Mesenchymal stem cell (in vitro differentiated cells and primary cell): Measurements from ENCODE around the gene MSI1.

Experiments used
- DNase-seq: peaks from one replicate; pipeline ENCODE4 v3.0.0-alpha.2; 2013
- H2AFZ ChIP-seq: one replicate; pipeline ENCODE4 v1.6.1; 2013; ENCODE audit warnings: low read depth, mild to moderate bottlenecking, control low read depth, inconsistent platforms, low read length, moderate library complexity
- H2AK5ac ChIP-seq: 2 replicates; pipeline ENCODE4 v1.6.1; 2013; ENCODE audit warnings: low read length, moderate library complexity, mild to moderate bottlenecking, inconsistent platforms; ENCODE audit not compliant: severe bottlenecking
- H2BK120ac ChIP-seq: one replicate; pipeline ENCODE4 v1.6.1; 2013; ENCODE audit warnings: low read depth, mild to moderate bottlenecking, inconsistent platforms, low read length, moderate library complexity
- H2BK12ac ChIP-seq, 2 experiments: one replicate each; pipeline ENCODE4 v1.6.1; 2013; ENCODE audit warnings: inconsistent platforms in 2 of 2, low read length in 2 of 2, mild to moderate bottlenecking in 2 of 2, moderate library complexity in 2 of 2, control low read depth in 1 of 2
- H2BK15ac ChIP-seq: one replicate; pipeline ENCODE4 v1.6.1; 2013; ENCODE audit warnings: mild to moderate bottlenecking, low read depth, inconsistent platforms; ENCODE audit not compliant: poor library complexity, severe bottlenecking
- H2BK5ac ChIP-seq: 2 replicates; pipeline ENCODE4 v1.6.1; 2013; ENCODE audit warnings: low read depth, mild to moderate bottlenecking, low read length, control low read depth, inconsistent platforms; ENCODE audit not compliant: poor library complexity, severe bottlenecking
- H3K14ac ChIP-seq, 2 experiments: one replicate each; pipeline ENCODE4 v1.6.1; 2013; ENCODE audit warnings: inconsistent platforms in 2 of 2, low read length in 2 of 2, control low read depth in 1 of 2, mild to moderate bottlenecking in 1 of 2, moderate library complexity in 1 of 2
- H3K18ac ChIP-seq, 2 experiments: one replicate each; pipeline ENCODE4 v1.6.1; 2013; ENCODE audit warnings: inconsistent platforms in 2 of 2, low read length in 2 of 2, control low read depth in 1 of 2, low read depth in 1 of 2, mild to moderate bottlenecking in 1 of 2
- H3K23ac ChIP-seq, 2 experiments: one replicate each; pipeline ENCODE4 v1.6.1; 2013; ENCODE audit warnings: inconsistent platforms in 2 of 2, low read length in 2 of 2, mild to moderate bottlenecking in 2 of 2, moderate library complexity in 2 of 2, control low read depth in 1 of 2
- H3K27ac ChIP-seq: 2 replicates; pipeline ENCODE4 v1.5.1; 2013; ENCODE audit warnings: mild to moderate bottlenecking, moderate library complexity, low read length, control low read depth, inconsistent platforms; ENCODE audit not compliant: poor library complexity, severe bottlenecking
- H3K27me3 ChIP-seq, 2 experiments: 2 replicates each; pipeline versions ENCODE4 v1.6.1 to v1.7.0; 2013; ENCODE audit warnings: low read length in 2 of 2, mild to moderate bottlenecking in 2 of 2, moderate library complexity in 2 of 2, control low read depth in 1 of 2, inconsistent platforms in 1 of 2; ENCODE audit not compliant: control insufficient read depth in 1 of 2, insufficient read depth in 1 of 2
- H3K36me3 ChIP-seq, 2 experiments: 2 replicates each; pipeline versions ENCODE4 v1.6.1 to v1.7.0; 2013; ENCODE audit warnings: low read length in 2 of 2, control low read depth in 1 of 2, inconsistent platforms in 1 of 2, low read depth in 1 of 2, mild to moderate bottlenecking in 1 of 2; ENCODE audit not compliant: insufficient read depth in 2 of 2, control insufficient read depth in 1 of 2
- H3K4ac ChIP-seq, 2 experiments: one replicate each; pipeline ENCODE4 v1.6.1; 2013; ENCODE audit warnings: inconsistent platforms in 2 of 2, low read length in 2 of 2, mild to moderate bottlenecking in 2 of 2, moderate library complexity in 2 of 2, control low read depth in 1 of 2, low read depth in 1 of 2
- H3K4me1 ChIP-seq: 2 replicates; pipeline ENCODE4 v1.6.1; 2013; ENCODE audit warnings: low read depth, low read length, control low read depth; ENCODE audit not compliant: control insufficient read depth, insufficient read depth
- H3K4me2 ChIP-seq: 2 replicates; pipeline ENCODE4 v1.6.1; 2013; ENCODE audit warnings: low read length, mild to moderate bottlenecking, inconsistent platforms; ENCODE audit not compliant: poor library complexity, severe bottlenecking
- H3K4me3 ChIP-seq, 2 experiments: 2 replicates each; pipeline versions ENCODE4 v1.5.1 to v1.7.0; 2013; ENCODE audit warnings: low read length in 2 of 2, mild to moderate bottlenecking in 2 of 2, control low read depth in 1 of 2, low read depth in 1 of 2; ENCODE audit not compliant: insufficient read depth in 1 of 2
- H3K79me1 ChIP-seq: replicated peaks from 2 replicates; pipeline ENCODE4 v1.6.1; 2013; ENCODE audit warnings: mild to moderate bottlenecking, control low read depth, low read length, inconsistent platforms; ENCODE audit not compliant: poor library complexity, severe bottlenecking
- H3K9ac ChIP-seq: 2 replicates; pipeline ENCODE4 v1.7.0; 2013; ENCODE audit warnings: mild to moderate bottlenecking, low read length, moderate library complexity
- H3K9me3 ChIP-seq: 2 replicates; pipeline ENCODE4 v1.7.0; 2013; ENCODE audit warnings: mild to moderate bottlenecking, low read length; ENCODE audit not compliant: control insufficient read depth
- H4K8ac ChIP-seq: one replicate; pipeline ENCODE4 v1.6.1; 2013; ENCODE audit warnings: inconsistent platforms, mild to moderate bottlenecking, low read length, moderate library complexity
- H4K91ac ChIP-seq: one replicate; pipeline ENCODE4 v1.6.1; 2013; ENCODE audit warnings: mild to moderate bottlenecking, low read length, inconsistent platforms
- WGBS: methylation state at CpG from one replicate; pipeline ENCODE4 v1.1.7; 2013; ENCODE audit warnings: mixed read lengths; 5-methylcytosine and 5-hydroxymethylcytosine counted together

MSI1 gene

DNA sequence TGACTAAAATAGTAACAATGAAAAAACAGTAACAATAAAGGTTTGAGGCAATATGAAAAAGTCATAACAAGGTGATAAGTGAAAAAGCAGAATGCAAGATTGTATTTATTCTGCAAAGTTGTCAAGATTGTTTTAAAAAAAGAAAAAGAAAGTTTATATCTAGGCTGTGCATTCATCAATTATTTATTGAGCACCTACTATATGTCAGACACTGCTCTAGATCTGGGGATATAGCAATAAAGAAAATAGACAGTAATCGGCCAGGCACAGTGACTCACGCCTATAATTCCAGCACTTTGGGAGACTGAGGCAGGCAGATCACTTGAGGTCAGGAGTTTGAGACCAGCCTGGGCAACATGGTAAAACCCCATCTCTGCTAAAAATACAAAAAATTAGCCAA lies 45.2 kb downstream of the MSI1 start:
- Histone ChIP-seq H2BK12ac (no peak overlapping the region), H2BK15ac (no peak overlapping the region), H4K91ac (no peak overlapping the region), H3K14ac (no peak overlapping the region), H3K4me1 (peaks cover 4% of the 10 kb centered on the region), H3K9me3 (no peaks in the 10 kb centered on the region), H3K4me2 (no peak overlapping the region), H2AFZ (no peak overlapping the region), H3K4me3 (no peak overlapping the region), H3K27ac (no peak overlapping the region), H3K79me1 (no peaks in the 10 kb centered on the region), H2BK120ac (no peak overlapping the region), H2BK5ac (no peak overlapping the region), H3K27me3 (peaks cover 0 to 17% of the 10 kb centered on the region in 2 experiments), H3K18ac (no peak overlapping the region), H4K8ac (no peak overlapping the region), H3K36me3 (no peaks in the 10 kb centered on the region), H2AK5ac (no peak overlapping the region), H3K23ac (no peak overlapping the region), H3K9ac (no peak overlapping the region), H3K4ac (no peak overlapping the region)
- WGBS: 92% methylated on average over 2 of the region's 2 CpGs
- DNase-seq: no peak

DNA sequence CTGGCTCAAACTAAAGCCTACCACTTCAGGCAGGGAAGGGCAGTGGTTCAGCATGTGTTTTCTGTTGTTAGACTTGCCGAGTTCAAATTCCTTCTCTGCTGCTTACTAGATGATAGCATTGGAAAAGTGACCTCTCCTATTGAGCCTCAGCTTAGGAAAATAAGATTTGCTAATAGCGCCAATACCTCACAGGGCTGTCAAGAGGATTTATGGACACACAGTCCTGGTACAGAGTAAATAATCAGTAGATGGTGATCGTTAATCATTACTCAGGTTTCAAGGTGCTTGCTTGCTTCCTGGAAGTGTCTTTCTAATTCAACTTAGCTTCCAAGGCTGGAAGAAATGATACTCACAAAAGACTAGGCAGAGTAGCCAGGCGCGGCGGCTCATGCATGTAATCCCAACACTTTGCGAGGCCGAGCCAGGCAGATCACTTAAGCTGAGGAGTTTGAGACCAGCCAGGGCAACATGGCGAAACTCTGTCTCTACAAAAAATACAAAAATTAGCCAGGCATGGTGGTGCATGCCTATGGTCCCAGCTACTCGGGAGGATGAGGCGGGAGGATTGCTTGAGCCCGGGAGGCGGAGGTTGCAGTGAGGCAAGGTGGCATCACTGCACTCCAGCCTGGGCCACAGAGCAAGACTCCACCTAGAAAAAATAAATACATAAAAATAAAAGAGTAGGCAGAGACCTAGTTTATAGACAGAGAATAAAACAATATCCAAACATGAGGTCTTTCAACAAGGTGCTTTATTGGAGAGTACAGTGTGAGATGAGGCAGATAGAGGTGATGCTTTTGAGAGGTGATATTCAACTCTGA lies 47.4 kb downstream of the MSI1 start:
- WGBS: 87% methylated on average over 11 of the region's 13 CpGs
- Histone ChIP-seq H2AK5ac (no peak overlapping the region), H3K23ac (no peak overlapping the region), H2BK5ac (no peak overlapping the region), H2BK12ac (no peak overlapping the region), H3K4ac (no peak overlapping the region), H4K91ac (no peak overlapping the region), H3K79me1 (peaks cover 2% of the 10 kb centered on the region), H3K18ac (no peak overlapping the region), H2BK120ac (no peak overlapping the region), H2BK15ac (no peak overlapping the region), H3K14ac (no peak overlapping the region), H3K9ac (no peak overlapping the region), H3K4me2 (no peak overlapping the region), H3K27me3 (peaks cover 0 to 10% of the 10 kb centered on the region in 2 experiments), H3K27ac (no peak overlapping the region), H3K4me1 (peaks cover 9% of the 10 kb centered on the region), H4K8ac (no peak overlapping the region), H3K9me3 (no peaks in the 10 kb centered on the region), H3K4me3 (no peak overlapping the region), H2AFZ (no peak overlapping the region), H3K36me3 (no peaks in the 10 kb centered on the region)
- DNase-seq: no peak

DNA sequence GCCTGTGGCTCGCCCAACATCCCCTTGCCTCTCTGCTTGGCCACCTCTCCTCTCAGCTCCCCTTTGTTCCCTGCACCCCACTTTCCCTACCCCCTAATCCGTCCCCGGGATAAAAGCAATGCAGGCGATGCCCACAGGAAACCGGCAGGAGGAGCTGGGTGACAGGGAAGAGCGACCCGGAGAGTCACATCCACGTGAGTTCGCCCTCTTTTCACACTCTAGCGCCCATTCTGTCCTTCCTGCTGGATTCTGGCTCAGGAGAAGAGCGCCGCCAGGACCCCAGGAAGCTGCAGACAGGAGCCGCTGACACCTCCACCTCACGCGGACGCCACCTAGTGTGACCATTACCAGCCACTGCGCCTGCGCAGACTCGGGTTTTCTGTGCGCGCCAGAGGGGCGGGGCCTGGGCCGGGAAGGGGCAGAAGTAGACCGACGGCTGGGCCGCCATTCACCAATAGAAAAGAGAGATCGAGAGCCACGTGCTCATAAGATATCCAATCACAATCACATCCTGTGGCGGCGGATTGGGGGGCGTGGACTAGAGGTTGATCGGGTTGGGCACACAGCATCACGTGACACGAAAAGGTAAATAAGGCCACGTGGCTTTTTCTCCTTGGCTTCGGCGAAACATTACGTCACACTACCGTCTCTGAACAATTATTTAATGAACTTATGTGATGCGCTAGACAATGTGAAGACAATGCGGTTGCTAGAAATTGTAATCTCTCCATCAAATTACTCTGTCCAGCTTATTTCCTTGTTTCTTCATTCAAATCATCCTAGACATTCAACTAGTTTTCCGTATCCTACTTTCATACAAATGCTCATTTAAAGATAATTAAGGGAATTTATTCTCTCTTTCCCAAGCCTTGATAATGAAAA lies 51.5 kb downstream of the MSI1 start:
- H3K4me1 ChIP-seq: peaks cover 5% of the 10 kb centered on the region
- H3K27ac ChIP-seq: peak overlapping the region; percentile 66
- peak overlapping the region; percentile 35 for H2AK5ac ChIP-seq
- H3K9me3 ChIP-seq: no peaks in the 10 kb centered on the region
- no peak overlapping the region for H3K14ac ChIP-seq
- no peak overlapping the region for H2BK5ac ChIP-seq
- no peak overlapping the region for H2BK120ac ChIP-seq
- peak overlapping the region; percentile 67 to 87 for H3K18ac ChIP-seq
- H2BK12ac ChIP-seq: no peak overlapping the region
- H2AFZ ChIP-seq: peak overlapping the region; percentile 98
- H4K8ac ChIP-seq: peak overlapping the region; percentile 98
- H3K79me1 ChIP-seq: peaks cover 2% of the 10 kb centered on the region
- under 1% methylated on average over 20 of the region's 42 CpGs for WGBS
- H3K4me3 ChIP-seq: peak overlapping the region; percentile 68 to 87
- H2BK15ac ChIP-seq: peak overlapping the region; percentile 9
- H3K4ac ChIP-seq: peak overlapping the region; percentile 59 to 73
- no peaks in the 10 kb centered on the region for H3K36me3 ChIP-seq
- H3K9ac ChIP-seq: peak overlapping the region; percentile 93
- no peak overlapping the region for H3K23ac ChIP-seq
- DNase-seq: peak; percentile 99
- H3K4me2 ChIP-seq: peak overlapping the region; percentile 94
- peaks cover 0 to 10% of the 10 kb centered on the region in 2 experiments for H3K27me3 ChIP-seq
- H4K91ac ChIP-seq: peak overlapping the region; percentile 70

DNA sequence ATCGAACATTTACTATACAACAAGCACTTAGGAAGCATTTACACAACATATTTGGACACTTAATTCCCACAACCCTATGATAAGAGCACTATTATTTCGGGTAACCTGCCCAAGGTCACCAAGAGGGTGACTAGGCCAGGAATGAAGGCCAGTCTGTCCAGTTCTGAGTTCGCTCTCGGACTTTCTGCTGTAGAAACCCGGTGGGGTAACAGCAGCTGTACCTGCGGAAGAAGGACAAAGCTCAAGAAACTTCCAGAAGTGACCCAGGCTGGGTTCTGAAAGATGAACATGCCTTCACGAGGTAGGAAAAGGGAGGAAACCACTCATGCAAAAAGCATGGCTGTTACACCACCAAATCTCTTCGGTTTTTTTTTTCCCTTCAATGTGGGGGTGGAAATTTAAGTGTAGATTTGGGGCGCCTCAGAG lies 52.2 kb downstream of the MSI1 start:
- Histone ChIP-seq H3K4me3 (peak overlapping the region; percentile 68 to 87), H3K36me3 (no peaks in the 10 kb centered on the region), H4K91ac (no peak overlapping the region), H3K9ac (peak overlapping the region; percentile 93), H3K27me3 (peaks cover 0 to 6% of the 10 kb centered on the region in 2 experiments), H3K23ac (no peak overlapping the region), H2AFZ (peak overlapping the region; percentile 98), H2BK15ac (peak overlapping the region; percentile 63), H3K4me2 (peak overlapping the region; percentile 94), H3K79me1 (peaks cover 2% of the 10 kb centered on the region), H3K4me1 (peaks cover 5% of the 10 kb centered on the region), H3K14ac (no peak overlapping the region), H2BK120ac (no peak overlapping the region), H3K9me3 (no peaks in the 10 kb centered on the region), H2BK5ac (no peak overlapping the region), H2BK12ac (no peak overlapping the region), H2AK5ac (peak overlapping the region; percentile 96), H3K27ac (peak overlapping the region; percentile 66), H3K4ac (peak overlapping the region; percentile 59 to 73), H4K8ac (peak overlapping the region; percentile 98), H3K18ac (peak overlapping the region in 1 of 2 experiments; percentile 67)
- 68% methylated on average over 7 of the region's 9 CpGs for WGBS
- no peak for DNase-seq
